AG10803 (cell line): ENCODE measurements around the gene MCU.

Experiments
- DNase-seq: peaks from one replicate; pipeline ENCODE4 v3.0.0; 2010; ENCODE audit warnings: low read depth
- H3K4me3 ChIP-seq: 2 replicates; pipeline ENCODE4 v1.5.1; 2011; ENCODE audit warnings: mild to moderate bottlenecking, low read length, control low read depth
- TF ChIP-seq, protein P1 (sequence below): conservative IDR thresholded peaks from 2 replicates; pipeline ENCODE4 v1.5.1; 2011; ENCODE audit warnings: mild to moderate bottlenecking, low read length, control low read depth, inconsistent platforms

MCU gene

GRCh38 chr10:72883861-72884260 is 191.9 kb downstream of the MCU start:
- no peak for DNase-seq
- H3K4me3 ChIP-seq: no peak overlapping the region
- TF ChIP-seq, protein P1, sequence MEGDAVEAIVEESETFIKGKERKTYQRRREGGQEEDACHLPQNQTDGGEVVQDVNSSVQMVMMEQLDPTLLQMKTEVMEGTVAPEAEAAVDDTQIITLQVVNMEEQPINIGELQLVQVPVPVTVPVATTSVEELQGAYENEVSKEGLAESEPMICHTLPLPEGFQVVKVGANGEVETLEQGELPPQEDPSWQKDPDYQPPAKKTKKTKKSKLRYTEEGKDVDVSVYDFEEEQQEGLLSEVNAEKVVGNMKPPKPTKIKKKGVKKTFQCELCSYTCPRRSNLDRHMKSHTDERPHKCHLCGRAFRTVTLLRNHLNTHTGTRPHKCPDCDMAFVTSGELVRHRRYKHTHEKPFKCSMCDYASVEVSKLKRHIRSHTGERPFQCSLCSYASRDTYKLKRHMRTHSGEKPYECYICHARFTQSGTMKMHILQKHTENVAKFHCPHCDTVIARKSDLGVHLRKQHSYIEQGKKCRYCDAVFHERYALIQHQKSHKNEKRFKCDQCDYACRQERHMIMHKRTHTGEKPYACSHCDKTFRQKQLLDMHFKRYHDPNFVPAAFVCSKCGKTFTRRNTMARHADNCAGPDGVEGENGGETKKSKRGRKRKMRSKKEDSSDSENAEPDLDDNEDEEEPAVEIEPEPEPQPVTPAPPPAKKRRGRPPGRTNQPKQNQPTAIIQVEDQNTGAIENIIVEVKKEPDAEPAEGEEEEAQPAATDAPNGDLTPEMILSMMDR: no peak

DNA sequence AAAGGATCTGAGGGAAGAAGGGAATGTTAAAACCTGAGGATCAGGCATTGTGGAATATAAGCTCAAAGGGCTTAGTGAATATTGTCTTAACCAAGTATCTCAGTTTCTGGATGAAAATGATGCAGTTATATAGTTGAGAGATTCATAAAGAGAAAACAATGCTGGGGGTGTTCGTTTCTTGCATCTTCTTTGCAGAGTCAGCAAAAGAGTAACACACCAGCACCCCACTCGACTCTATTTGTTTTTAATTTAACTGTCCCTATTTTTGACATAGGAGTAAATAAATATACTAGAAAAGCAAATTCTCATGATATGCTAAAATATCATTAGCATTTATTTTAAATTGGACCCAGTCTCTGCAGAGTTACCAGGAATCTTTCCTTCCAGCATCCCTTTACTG is 194.0 kb downstream of the MCU start:
- TF ChIP-seq, protein P1: no peak

DNA sequence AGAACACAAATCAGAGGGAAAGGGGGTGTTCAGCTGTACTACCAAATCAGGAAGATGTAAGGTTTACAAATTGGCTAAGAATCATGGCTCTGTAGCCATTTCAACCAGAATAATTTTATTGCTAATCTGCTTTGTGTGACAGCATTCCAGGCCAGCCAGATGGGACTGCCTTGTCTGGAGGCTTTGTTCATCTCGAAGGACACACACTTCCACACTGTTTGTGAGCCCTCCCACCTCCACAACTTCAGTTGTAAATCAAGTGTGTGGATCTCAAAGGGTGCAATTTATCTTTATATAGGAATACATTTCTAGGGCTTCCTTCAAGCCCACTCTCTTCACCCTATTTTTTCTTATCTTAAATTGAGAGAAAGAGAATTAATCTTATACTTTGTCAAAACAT is 194.7 kb downstream of the MCU start:
- no peak overlapping the region for H3K4me3 ChIP-seq
- TF ChIP-seq, protein P1: no peak
- no peak for DNase-seq

More for the DNA sequence above, 194.0 kb downstream of the MCU start:
- DNase-seq: no peak
- H3K4me3 ChIP-seq: no peak overlapping the region

DNA sequence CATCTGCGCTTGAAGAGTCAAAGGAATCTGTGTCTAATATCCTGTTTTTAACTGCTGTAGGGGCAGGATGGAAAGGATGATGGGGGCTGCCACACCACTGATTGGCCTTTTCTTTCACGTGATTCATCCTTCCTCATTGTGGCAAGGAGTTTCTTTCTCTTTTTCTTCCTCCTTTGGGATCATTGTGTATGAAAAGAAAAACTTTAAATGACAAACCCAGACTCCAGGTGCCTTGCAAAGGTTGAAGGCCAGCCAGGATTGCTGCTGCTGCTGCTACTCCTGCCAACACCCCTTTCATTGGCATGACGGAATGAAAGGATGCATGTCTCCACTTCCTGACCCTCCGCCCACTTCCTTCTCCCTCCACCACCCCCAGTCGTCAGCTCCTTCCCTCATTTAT is 195.1 kb downstream of the MCU start:
- TF ChIP-seq, protein P1: no peak
- H3K4me3 ChIP-seq: no peak overlapping the region
- DNase-seq: no peak

GRCh38 chr10:72888151-72888638 is 196.3 kb downstream of the MCU start:
- no peak for DNase-seq
- no peak overlapping the region for H3K4me3 ChIP-seq
- TF ChIP-seq, protein P1: no peak

DNA sequence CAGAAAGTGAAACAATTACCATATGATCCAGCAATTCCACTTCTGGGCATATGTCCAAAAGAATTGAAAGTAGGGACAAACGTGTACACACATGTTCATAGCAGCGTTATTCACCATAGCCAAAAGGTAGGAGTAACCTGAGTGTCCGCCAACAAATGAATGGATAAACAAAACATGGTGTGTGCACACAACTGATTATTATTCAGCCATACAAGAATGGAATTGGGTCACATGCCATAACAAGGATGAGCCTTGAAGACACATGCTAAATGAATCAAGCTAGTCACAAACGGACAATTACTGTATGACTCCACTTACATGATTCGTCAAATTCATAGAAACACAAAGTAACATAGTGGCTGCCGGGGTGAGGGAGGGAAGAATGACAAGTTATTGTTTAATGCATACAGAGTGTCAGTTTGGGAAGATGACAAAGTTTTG is 197.5 kb downstream of the MCU start:
- TF ChIP-seq, protein P1: no peak
- peak; percentile 17 for DNase-seq
- no peak overlapping the region for H3K4me3 ChIP-seq

DNA sequence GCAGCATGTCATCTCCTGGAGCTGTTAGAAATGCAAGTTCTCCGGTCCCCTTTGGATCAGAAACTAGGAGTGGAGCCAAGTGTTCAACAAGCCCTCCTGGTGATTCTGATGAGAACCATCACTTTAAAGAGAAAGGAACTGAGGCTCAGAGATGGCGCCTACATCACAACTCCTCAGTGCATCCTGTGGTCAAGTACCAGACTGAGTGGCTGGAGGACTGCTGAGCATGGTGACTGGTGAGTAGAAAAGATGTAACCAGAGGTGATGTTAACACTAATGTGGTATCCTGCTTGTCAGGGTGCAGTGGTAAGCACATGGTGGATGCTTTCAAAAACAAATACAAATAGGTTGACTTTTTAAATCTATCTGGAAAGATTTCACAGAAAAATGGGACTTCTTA is 198.1 kb downstream of the MCU start:
- no peak for DNase-seq
- H3K4me3 ChIP-seq: no peak overlapping the region
- TF ChIP-seq, protein P1: no peak
